Cardiac fibroblast (primary cell): ENCODE measurements around the gene TEC.
"Not testable (repeated sequence)": the region's sequence is repeated elsewhere in the genome, so short reads cannot be mapped to it uniquely, and the experiment has no call there.

Source experiments
- DNase-seq, 2 donors: peaks; one replicate each; pipeline versions ENCODE4 v3.0.0 to v3.0.0-alpha.2; 2010; ENCODE audit warnings: low read depth in 2 of 2
- H3K4me3 ChIP-seq, 2 donors: replicated peaks in 1 of 2; 1 replicate in 1 of 2; 2 replicates in 1 of 2; pipeline ENCODE4 v1.5.1; 2011; ENCODE audit warnings: low read depth in 2 of 2, low read length in 2 of 2, mild to moderate bottlenecking in 2 of 2, moderate library complexity in 1 of 2
- TF ChIP-seq, protein P1 (sequence below): IDR thresholded peaks from one replicate; pipeline ENCODE4 v1.5.1; 2011; ENCODE audit warnings: low read depth, mild to moderate bottlenecking, low read length, inconsistent platforms

The TEC gene

DNA sequence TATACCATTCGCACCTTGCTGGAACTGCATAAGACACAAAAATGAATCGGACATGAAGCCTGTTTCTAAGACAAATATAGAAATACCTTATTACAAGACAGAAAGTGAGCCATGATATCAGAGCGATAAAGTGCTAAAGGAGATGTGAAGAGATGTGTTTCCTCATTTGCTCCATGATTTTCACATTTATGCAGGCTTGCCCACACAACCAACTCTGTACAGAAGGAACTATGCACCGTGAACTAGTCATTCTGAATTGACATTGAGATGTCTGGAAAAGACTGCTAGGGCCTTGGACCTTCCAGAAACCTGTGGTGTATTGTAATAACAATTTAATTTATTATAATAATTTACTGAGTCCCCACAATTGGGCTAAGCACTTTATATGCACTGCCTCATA, 97.0 kb downstream of the TEC start:
- no peak for DNase-seq
- H3K4me3 ChIP-seq, result no peak overlapping the region
- TF ChIP-seq, protein P1, sequence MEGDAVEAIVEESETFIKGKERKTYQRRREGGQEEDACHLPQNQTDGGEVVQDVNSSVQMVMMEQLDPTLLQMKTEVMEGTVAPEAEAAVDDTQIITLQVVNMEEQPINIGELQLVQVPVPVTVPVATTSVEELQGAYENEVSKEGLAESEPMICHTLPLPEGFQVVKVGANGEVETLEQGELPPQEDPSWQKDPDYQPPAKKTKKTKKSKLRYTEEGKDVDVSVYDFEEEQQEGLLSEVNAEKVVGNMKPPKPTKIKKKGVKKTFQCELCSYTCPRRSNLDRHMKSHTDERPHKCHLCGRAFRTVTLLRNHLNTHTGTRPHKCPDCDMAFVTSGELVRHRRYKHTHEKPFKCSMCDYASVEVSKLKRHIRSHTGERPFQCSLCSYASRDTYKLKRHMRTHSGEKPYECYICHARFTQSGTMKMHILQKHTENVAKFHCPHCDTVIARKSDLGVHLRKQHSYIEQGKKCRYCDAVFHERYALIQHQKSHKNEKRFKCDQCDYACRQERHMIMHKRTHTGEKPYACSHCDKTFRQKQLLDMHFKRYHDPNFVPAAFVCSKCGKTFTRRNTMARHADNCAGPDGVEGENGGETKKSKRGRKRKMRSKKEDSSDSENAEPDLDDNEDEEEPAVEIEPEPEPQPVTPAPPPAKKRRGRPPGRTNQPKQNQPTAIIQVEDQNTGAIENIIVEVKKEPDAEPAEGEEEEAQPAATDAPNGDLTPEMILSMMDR, result no peak

DNA sequence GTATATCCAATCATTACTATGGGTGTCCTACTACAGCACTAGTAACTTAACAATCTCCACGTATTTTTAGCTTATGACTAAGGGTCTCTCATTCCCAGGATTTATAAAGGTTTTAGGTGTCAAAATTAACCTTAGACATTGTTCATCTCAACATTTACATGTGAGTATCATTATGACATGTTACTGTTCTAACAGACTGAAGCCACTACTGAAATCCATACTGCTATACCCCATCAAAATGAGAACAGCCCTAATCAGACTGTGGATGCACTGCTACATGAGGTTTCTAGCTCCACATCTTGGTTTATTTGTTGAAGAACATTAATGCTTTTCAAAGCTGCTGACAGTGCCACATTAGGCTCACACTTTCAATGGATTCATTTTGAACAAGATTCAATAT, 100.0 kb downstream of the TEC start:
- TF ChIP-seq, protein P1, result no peak
- DNase-seq, result no peak
- H3K4me3 ChIP-seq, result no peak overlapping the region

DNA sequence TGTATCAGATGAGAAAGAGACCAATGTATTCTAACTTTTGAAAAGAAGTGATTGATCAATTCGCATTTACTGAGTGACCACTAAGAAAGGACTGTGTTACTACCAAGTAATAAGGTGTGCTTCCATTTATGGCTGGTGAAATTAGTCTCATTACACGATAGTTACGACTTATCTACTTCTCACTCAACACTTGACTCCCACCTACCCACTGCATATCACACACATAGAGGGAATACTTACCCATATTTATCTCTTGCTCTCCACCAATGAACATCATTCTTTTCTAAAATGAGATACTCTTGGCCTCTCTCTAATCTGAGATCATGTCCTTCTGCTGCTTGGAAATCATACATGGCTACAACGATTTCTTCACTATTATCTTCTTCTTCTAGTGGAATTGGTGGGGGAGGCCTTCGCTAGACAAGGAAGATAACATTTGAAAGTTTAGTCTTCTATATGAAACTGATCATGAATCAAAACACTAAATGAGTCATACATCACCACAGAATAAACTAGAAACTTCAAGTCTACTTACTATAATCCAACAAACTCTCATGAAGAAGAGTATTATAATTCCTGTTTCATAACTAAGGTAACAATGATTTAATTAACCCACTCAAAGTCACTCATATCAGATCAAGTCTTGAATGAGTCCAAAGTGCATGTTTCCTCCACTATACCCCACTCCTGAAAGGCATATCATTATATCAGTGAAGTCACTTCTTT, 101.9 kb downstream of the TEC start:
- DNase-seq, result no peak
- H3K4me3 ChIP-seq, result no peak overlapping the region
- TF ChIP-seq, protein P1, result no peak

DNA sequence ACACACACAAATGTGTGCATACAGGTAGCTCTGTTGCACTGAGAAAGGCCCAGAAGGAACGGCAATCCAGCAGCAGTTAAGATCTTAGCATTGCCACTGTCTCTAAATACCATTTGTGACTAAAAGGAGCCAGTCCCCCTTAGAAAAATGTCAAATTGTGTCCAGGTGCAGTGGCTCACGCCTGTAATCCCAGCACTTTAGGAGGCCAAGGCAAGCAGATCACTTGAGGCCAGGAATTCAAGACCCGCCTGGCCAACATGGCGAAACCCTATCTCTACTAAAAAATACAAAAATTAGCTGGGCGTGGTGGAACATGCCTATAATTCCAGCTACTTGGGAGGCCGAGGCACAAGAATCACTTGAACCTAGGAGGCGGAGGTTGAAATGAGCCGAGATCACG, 105.1 kb downstream of the TEC start:
- not testable (repeated sequence) for H3K4me3 ChIP-seq, DNase-seq

DNA sequence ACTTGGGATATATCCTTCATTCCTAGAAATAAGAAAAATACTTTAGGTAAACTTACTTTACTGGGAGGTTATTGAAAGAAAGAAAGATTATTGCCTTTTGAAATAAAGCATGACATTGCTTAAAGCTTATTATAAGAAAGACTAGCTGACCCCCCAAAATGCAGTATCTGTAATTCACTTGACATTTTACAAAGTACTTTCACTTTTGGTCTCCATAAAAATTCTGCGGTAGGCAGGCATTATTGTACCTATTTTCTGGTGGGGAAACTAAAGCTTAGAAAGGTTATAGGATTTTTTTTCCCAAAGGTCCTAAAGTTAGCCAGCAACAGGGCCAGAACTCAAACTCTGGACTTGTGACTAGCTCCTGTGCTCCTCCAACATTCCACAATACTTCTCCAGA, 105.9 kb downstream of the TEC start:
- no peak overlapping the region for H3K4me3 ChIP-seq
- TF ChIP-seq, protein P1, result no peak
- DNase-seq, result no peak

DNA sequence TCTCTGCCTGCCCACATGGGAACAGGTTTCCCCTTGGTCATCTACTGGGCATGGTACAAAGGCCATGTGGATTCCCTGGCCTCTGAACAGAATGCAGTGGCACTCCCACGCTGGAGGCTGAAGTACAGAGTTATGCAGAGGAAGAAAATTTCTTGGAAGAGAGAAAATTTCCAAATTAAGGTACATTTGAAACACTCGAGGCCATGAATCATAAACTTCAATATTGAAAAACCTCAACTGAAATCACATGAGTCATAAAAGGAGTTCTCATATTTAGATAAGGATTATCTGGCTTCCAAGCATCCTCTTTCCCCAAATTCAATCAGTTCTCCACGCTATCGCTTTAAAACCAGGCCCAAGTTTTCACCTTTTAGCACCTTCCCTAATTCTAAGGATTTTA, 107.5 kb downstream of the TEC start:
- DNase-seq, result peak; percentile 3 to 38
- H3K4me3 ChIP-seq, result no peak overlapping the region
- TF ChIP-seq, protein P1, result no peak

DNA sequence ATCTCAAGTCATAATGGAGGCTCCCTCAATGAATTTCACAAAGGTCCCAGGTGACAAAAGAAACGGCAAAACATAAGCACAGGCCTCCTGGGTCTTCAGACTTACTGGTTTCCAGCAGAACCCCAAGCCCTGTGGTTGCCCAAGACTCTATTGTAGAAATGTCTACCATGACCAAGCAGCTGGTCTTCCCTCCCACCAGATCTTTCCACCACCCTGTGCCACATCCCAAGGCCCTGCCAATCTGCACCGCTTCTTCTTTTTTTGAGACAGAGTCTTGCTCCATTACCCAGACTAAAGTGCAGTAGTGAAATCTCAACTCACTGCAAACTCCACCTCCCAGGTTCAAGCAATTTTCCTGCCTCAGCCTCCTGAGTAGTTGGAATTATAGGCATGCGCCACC, 112.4 kb downstream of the TEC start:
- TF ChIP-seq, protein P1, result no peak
- H3K4me3 ChIP-seq, result no peak overlapping the region
- DNase-seq, result no peak
